ENCODE results near the gene MISP3. TPM values are rescaled to one million over a fixed set of nuclear protein-coding genes. Genes with fewer than 3 reads are reported as not detected.

The MISP3 gene
- total and polyA plus RNA-seq, 2 of the 8 experiments (the other 6 are each of a cell fraction or from before 2014, with no cell fraction given) = 0.74 to 1.4 TPM

DNA sequence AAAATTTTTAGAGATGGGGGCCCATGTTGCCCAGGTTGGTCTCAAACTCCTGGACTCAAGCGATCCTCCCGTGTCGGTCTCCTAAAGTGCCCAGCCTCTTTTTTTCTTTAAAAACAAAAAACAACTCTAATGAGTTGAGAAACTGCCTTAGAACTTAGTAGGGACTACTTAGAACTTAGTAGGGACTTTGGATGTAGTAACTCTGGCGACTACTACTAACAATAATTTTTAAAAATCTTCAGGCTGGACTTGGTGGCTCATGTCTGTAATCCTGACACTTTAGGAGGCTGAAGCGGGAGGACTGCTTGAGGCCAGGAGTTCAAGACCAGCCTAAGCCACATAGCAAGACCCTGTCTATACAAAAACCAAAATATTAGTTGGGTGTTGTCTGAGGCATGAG, 13.5 kb downstream of the MISP3 start (continued):
- TF ChIP-seq CREB1 (IDR thresholded peaks at IDR 0.05) (no peak), GABPA (IDR thresholded peaks at IDR 0.05; ENCODE audit: borderline replicate concordance, insufficient read depth, low read length) (no peak)
